ENCODE measurements around the gene CEACAM20.
"Not testable (repeated sequence)": the region's sequence is repeated elsewhere in the genome, so short reads cannot be mapped to it uniquely, and the experiment has no call there.

The CEACAM20 gene

GRCh38 chr19:44529536-44529935 lies at the start of gene CEACAM20:
TSS of gene CEACAM20 (minus strand) at chr19:44529675. CDS start at chr19:44529509, 166 bp downstream.
- no peak for DNase-seq

- no peak for DNase-seq
These were observed 48.0 kb upstream of the CEACAM20 start for GRCh38 chr19:44577566-44577874.

- no peak for DNase-seq
These were observed 47.5 kb upstream of the CEACAM20 start for GRCh38 chr19:44576843-44577565.

GRCh38 chr19:44575116-44575700 lies 45.7 kb upstream of the CEACAM20 start:
- DNase-seq: no peak

- DNase-seq: no peak
These were observed 44.9 kb upstream of the CEACAM20 start for GRCh38 chr19:44574186-44574950.

GRCh38 chr19:44573627-44574026 lies 44.2 kb upstream of the CEACAM20 start:
- no peak for DNase-seq

- DNase-seq: no peak
These were observed 43.7 kb upstream of the CEACAM20 start for GRCh38 chr19:44573183-44573582.

DNA sequence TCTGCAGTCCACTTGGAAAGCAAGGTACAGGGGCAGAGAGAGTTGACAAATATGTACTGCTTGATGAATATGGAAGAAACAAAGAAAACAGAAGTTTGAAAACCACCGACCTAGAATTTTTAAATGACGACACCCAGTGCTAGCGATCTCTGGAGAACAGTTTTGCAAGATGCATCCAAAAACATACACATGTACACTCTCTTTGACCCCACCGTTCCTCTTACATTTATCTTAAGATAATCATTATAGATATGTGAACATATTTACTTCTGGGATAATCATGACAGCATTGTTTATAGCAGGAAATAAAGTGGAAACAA lies 43.1 kb upstream of the CEACAM20 start:
- no peak for DNase-seq

GRCh38 chr19:44571830-44572580 lies 42.5 kb upstream of the CEACAM20 start:
- no peak for DNase-seq

- DNase-seq: peak; percentile 52
These were observed 41.7 kb upstream of the CEACAM20 start for GRCh38 chr19:44570984-44571684.

GRCh38 chr19:44570603-44570983 lies 41.1 kb upstream of the CEACAM20 start:
- no peak for DNase-seq

GRCh38 chr19:44567745-44568144 lies 38.3 kb upstream of the CEACAM20 start:
- no peak for DNase-seq

DNA sequence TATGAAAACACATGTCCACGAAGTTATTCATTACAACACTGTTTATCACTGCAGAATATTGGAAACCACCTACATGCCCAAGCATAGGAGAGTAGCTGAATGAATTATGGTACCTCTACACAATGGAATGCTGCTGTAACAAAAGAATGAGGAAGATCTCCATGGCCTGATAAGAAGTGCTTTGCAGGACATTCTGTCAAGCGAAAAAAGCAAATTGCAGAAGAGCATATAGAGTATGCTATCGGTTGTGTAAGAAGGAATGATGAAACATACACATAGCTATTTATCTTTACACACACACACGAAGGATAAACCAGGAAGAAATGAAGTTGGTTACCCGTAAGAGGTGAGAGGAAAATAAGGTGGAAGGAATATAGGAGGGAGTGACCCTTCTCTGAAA lies 37.5 kb upstream of the CEACAM20 start:
- DNase-seq: no peak

DNA sequence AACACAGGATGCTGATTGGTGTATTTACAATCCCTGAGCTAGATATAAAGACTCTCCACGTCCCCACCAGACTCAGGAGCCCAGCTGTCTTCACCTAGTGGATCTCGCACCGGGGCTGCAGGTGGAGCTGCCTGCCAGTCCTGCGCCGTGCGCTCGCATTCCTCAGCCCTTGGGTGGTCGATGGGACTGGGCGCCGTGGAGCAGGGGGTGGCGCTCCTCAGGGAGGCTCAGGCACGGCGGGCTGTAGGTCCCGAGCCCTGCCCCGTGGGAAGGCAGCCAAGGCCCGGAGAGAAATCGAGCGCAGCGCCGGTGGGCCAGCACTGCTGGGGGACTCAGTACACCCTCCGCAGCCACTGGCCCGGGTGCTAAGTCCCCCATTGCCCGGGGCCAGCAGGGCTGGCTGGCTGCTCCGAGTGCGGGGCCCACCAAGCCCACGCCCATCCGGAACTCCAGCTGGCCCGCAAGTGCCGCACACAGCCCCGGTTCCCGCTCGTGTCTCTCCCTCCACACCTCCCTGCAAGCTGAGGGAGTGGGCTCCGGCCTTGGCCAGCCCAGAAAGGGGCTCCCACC lies 33.7 kb upstream of the CEACAM20 start:
- not testable (repeated sequence) for DNase-seq

DNA sequence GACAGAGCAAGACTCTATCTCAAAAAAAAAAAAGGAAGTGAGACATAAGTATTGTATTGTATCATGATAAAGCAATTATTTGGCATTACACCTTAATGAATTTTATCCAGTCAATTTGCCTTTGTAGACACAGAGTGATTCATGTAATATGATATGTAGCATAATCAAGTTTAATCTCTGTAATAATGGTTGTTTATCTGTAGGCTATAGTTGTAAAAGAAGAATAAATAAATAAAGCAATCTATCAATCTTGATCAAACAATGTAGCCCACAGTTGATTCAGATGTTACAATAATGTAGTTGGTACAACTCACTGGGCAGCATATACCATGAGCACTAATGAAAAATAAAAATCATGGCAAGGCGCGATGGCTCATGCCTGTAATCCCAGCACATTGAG lies 28.5 kb upstream of the CEACAM20 start:
- DNase-seq: no peak

DNA sequence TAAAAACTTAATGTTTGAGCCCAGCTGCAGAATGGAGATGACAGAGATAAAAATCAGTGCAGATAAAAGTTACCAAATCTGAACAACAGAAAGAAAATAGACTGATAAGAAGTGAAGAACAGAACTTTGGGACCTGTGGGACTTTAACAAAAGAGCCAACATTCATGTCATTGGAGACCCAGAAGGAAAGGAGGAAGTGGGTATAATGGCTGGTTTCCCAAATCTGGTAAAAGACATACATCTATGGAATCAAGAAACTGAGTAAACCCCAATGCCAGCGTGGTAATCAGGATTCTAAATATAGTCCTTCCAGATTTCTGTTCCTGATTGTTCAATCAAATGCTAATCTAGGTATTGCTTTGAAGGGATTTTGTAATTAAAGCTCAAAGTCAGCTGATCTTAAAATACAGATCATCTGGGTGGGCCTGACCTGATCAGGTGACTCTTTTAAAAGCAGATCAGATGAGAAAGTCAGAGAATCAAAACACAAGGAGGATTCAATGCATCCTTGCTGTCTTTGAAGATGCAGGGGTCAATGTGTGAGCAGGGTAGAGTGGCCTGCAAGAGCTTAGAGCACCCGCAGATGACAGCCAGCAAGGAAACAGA lies 25.3 kb upstream of the CEACAM20 start:
- DNase-seq: no peak

DNA sequence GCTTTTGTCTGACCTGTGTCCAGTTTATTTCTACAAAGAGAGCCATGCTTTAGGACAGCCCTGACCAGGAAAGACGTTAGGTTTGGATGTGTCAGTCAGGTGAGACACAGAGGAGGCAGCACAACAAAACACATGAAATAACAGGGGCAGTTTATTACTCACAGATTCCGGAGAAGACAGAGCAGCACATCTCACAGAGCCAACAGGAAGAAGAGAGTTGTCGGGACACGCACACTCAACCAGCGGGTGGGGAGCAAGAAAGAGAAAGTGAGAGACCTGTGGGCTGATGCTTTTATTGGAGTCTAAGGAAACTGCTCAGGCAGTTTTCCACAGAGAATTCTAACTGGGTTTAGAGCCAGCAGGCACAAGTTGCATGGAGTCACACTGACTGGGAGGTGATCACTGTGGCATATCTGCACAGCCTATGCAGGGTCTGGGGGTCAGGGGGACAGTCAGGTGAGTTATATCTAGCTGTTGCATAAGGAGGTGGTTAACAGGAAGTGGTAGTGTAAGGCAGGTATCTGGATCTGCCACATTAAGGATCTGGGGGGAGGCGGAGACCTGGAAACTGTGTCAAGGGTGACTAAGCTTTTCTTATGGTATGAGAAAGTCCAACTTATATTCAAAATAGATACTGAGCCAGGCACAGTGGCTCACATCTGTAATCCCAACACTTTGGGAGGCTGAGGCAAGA lies 24.1 kb upstream of the CEACAM20 start:
- DNase-seq: peak; percentile 7

GRCh38 chr19:44552324-44552723 lies 22.8 kb upstream of the CEACAM20 start:
- peak; percentile 32 for DNase-seq

DNA sequence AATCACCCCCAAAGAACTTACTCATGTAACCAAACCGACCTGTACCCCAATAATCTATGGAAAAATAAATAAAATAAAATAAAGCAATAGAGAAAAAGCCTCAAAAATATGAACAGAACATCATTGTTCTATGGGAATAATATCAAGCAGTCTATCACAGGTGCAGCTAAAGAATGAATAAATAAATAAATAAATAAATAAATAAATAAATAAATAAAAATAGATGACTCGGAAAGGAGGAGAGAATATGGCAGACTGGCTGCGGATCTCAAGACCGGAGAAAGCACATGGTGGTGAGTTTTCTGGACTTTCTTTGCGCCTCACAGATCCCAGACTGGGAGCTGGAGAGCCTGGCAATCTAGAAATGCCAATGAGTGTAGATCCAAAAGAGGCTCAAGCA lies 22.4 kb upstream of the CEACAM20 start:
- no peak for DNase-seq

GRCh38 chr19:44550976-44551375 lies 21.5 kb upstream of the CEACAM20 start:
- not testable (repeated sequence) for DNase-seq

DNA sequence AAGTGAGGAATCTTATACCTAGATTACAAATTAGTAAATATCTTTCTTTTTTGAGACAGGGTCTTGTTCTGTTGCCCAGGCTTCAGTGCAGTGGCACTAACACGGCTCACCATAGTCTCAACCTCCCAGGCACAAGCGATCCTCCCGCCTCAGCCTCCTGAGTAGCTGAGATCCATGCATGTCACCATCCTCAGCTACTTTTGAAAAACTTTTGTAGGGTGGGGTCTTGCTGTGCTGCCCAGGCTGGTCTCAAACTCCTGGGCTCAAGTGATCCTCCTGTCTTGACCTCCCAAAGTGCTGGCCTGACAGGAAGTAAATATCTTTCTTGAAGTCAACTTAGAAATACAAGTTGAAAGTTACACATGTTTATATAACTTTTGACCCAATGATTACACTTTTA lies 20.0 kb upstream of the CEACAM20 start:
- no peak for DNase-seq

DNA sequence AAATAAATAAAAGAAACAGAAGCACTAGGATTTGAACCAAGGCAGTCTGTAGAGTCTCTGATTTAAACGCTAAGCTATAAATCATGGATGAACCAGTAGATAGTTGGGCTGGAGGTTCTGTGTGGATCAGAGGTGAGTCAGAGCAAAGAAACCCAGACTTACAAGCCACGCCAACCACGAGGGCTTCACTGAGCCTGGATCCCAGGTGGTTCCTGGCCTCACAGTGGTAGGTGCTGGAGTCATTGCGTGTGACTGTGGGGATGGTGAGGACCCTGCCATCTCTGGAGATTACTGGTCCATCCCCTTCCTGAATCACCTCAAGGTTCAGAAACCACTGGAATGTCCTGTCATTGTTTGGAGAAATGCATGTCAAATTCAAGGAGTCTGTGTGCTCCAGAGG lies 19.3 kb upstream of the CEACAM20 start:
- peak; percentile 63 for DNase-seq
